GM19351 (cell line): ENCODE results near the gene JMY.

Experiments used
- ATAC-seq: cut with Tn5 transposase; IDR thresholded peaks from one replicate; pipeline ENCODE4 v1.9.1; 2021; ENCODE audit warnings: mild to moderate bottlenecking, moderate library complexity; ENCODE audit not compliant: unreplicated experiment

Gene JMY

DNA sequence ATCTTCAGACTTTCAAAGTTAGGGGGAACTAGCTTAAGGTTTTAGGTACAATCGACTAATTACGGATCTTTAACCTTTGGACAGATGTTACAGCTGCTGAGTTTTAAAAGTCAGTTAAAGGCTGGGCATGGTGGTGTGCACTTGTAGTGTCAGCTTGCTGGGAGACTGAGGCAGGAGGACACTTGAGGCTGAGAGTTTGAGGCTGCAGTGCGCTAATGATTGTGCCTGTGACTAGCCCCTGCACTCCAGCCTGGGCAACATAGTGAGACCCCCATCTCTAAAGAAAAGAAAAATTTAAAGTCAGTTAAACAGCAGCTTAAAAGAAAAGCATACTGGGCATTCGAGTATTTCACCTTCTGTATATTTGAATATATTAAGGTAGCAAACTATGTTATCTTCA is 51.4 kb downstream of the JMY start:
- no peak for ATAC-seq

DNA sequence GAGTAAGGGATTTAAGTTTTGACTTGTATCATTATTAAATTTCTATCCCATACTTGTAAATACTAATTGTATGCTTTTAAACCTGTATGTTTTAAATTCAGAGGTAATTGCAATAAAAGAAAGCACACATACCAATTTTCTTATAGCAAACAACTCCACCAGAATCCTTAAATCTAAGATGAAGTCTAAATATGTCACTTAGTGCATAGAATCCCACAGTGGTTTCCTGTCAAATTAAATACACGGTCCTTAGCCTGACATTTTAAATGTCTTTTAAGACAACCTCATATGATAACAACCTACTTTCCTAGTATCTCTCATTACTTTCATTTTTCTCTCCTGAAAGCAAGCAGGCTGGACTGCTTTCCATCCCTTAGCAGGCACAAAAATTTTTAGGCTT is 52.0 kb downstream of the JMY start:
- ATAC-seq: no peak

DNA sequence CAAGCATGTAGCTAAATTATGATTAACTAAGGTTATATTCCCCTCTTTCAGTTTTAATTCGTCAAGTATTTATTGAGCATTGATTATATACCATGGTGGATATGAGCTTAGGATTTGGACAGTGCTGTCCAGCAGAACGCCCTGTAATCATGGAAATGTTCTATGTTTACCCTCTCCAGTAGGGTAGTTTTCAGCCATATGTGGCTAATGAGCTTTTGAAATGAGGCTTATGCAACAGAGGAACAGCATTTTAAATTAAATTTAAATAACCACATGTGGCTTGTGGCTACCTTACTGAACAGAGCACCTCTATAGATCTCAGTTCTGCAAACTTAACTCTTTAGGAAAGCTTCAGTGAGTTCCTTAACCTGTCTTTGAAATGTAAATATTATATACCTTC is 59.1 kb downstream of the JMY start:
- ATAC-seq: no peak

DNA sequence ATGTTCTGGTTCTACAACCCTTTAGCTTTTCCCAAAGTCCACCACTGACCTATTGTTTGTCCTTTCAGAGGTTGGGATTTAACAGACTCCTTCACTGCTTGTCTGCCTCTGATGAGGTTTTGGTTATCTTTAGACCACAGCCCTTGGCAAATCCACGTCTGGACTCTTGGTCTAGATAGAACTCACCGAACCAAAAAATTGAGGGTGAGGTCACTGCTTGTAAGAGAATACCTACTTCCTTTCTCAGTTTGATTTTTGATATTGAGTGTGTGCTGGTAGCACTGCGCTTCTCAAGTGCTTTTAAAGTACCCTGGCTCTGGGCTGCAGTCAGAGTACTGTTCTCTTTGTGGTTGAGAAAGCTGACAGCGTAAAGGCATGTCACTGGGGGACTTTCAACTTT is 61.7 kb downstream of the JMY start:
- ATAC-seq: no peak

DNA sequence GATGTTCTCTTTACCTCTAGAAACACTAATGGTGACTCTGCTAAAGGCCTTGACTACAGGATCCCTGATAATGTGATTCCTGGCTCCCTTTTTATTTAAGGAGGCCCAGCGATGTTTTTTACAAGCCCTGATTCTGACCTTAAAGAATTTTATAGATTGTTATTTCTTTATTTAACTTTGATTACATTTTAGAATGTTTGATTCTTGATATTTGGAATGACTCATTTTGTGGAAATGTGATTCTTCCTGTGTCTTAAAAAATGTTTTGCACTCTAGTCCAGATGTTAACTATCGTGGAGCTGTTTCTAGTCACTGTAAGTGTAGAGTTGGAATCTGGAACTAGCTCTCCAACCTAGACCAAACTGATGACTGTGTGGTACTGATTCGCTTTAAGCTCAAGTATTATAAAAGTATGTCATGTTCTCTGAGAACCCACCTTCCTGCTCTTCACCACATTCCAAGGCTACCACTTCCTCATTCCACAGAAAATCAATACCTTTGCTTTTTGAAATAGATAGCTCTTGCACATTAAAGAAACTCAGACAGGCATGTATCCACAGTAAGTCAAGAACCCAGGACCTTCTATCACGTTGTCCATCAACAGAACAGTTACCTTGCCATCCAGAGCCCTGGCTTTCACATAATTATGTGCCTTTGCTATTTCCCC is 65.2 kb downstream of the JMY start:
- ATAC-seq: no peak

DNA sequence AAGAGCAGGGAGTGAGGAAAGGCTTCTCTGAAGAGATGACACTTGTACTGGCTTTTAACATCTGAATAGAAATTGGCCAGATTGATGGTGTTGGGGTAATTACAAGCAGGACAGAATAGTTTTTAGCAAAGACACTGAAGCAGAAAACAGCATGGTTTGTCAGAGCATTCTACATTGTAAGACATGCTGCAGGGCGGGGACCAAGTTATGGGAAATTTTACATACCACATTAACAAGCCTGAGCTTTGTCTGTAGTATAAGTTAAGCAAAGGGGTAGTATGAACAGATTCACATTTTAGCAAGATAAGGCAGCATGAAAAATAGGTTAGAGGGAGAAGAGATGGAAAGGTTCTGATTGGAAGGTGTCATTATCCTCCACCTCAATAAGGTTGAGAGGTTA is 66.5 kb downstream of the JMY start:
- no peak for ATAC-seq

DNA sequence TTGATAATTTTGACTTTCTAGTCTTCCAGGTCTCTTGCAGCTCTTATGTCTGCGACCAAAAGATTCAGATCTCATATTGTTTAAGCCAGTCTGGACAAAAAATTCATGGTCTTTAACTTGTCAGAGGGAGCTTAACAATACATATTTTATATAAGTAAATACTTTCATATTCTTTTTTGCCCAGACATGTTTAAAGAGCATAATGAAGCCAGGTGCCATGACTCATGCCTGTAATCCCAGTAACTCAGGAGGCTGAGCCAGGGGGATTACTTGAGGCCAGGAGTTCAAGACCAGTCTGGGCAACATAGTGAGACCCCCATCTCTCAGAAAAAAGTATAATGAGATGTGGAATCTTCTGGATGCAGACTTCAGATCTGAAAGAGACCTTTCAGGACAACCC is 69.8 kb downstream of the JMY start:
- ATAC-seq: no peak

DNA sequence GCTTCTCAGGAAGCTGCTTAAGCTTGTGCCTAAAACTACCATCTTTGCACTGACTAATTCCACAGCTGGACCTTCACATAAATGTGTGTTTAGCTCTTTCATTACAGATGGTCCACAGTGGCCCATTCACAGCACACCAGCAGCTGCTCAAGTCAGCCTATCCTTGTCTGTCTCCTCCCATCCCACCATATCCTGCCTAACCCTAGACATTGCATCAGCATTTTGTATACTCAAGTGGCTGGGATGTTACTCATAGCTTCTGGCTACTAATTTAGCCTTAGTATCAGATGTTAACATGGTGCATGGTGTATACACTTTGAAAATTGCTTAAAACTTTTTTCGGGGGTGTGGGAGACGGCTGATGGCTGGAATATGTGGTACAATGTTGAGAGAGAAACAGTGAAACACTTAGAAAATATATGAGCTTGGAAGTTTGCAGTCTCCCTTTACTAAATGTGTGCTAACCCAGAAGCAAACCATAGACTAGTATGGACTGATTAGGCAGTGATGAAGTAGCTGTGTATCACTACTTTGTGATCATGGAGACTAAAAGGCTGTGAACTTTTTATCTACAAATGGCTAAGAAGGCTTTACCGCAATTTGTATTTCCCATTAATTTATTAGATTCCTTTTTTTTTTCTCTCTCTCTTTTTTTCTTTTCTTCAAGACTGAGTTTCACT is 83.1 kb downstream of the JMY start:
- no peak for ATAC-seq

DNA sequence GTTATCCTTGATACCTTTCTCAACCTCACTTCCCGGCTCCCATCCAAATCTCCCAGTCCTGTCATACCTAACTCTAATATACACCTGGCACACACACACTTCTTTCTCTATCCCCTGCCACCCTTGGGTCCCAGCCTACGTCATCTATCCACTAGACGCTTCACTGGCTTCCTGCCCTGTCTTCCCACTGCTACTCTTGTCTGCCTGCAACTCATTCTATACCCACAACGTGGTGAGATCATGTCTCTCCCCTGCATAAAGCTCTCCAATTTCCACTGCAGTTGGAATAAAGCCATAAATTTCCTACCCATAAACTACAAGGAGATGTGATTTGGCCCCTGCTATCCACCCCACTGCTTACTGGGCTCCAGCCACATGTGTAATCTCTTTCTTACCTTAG is 93.5 kb downstream of the JMY start:
- no peak for ATAC-seq

DNA sequence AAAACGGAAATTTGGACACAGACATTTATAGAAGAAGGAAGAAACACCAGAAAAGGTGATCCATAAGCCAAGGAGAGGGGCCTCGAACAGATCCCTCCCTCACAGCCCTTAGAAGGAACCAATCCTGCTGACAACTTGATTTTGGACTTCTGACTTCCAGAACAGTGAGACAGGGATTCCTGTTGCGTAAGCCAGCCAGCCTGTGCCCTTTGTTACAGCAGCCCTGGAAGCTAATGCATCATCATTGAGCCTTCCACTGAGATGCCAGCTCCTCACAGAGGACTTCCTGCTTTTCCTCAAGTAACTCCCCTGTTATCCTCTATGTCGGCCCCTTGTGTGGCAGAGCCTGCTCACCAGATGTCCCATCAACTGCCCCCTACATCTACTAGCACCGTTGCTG is 94.1 kb downstream of the JMY start:
- no peak for ATAC-seq

DNA sequence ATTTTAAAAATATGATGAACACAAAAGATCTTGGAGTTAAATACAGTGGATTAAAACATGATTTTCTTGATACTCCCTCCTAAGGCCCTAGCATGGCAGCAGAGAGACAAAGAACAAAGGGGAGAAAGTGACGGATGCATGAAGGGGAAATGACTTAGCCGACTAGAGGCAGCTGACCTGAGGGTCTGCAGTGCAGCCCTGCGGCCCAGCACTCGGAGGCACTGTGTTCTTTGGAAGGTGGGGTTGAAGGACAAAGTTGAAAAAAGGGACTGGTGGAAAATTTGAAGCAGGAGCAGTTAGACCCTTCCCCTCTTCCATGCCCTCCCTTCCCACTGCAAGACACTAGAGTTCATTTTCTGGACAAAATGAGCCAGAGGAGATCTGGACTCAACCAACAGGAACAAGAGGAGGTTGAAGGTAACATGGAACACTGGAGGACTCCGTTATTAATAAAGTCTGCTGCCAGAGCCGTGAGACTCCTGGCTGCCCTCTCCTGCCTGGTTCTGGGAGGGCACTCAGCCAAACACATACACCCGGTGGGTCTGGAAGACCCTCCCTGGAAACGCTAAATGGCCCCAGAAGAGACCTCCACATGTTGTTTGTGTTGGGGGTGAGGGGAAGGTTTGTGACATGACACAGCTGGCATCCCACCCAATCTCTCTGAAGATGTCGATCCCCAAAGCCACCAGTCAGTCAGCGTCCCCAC is 98.1 kb downstream of the JMY start:
- ATAC-seq: no peak

DNA sequence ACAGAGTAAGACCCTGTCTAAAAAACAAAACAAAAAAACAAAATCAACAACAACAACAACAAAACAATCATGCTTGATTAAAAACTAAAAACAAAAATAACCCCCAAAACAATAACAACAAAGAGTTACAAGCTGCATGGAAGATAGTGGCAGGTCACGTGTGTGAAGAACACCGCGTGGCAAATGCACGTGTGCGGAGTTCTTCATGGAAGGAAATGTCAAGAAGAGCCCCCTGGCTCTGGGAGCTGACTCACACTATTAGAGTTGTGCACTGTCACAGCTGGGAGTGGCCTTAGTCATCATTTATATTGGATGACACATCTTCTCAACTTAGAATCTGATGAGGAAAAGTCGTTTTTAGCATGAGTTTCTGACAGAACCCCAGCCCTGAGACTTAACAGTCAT is 110.5 kb downstream of the JMY start:
- no peak for ATAC-seq

DNA sequence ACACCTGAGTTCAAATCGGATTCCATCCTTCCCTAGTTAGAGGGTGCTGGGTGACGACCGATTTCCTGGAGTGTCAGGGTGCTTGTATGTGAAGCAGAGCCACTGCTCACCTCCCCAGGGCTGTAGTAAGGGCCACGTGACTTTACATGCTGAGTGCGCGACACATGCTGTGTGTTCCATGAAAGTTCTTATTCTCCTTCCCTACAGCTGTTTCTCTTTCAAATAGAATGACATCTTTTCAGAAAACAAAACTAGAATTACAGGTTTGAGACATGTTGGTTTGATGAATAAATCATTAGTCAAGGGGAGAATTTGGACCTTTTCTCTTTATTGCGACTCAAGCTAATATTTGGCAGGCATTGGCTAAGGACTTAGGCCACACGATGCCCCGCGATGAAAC is 113.1 kb downstream of the JMY start:
- no peak for ATAC-seq

DNA sequence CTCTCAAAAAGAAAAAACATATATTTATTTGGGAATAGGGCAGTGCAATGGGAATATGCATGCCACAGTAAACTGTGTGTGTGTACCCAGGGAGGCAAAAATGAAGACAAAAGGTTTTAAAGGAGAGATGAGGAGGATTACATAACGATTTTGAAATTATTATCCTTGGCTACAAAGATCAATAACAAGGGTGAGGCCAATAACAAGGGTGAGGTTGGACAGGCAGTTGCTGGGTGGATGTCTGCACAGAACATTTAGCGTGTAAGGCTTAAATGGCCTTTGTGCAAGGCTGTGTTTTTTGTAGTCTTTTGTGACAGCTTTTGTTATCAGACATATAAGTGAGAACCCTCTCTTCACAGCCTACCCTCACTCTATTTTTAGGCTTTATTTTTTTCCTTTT is 114.0 kb downstream of the JMY start:
- no peak for ATAC-seq

DNA sequence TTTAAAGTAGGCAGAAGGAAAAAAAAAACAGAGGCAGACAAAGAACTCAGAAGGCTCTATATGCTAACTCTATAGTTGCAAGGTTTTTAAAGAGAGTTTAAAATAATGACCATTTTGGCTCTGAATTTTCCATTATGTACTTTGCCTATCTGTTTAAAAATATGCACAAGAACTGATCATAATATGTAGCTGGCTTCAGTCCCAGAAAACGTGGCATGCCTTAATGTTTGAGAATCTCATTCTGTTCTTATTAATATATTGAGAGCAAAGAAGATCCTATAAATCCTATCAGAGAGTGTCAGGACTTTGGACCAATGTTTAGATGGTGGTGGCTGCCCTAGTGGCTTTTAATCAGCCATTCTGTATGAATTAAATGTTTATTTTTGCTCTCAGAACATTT is 121.5 kb downstream of the JMY start:
- no peak for ATAC-seq
